ENCODE data around the gene AUTS2.

Gene AUTS2

GRCh38 chr7:70208236-70209063, 610.2 kb downstream of the AUTS2 start:
- no peak overlapping the region for H2AFZ ChIP-seq (ENCODE audit: low read length)
- no peaks in the 10 kb centered on the region for H3K36me3 ChIP-seq (ENCODE audit: insufficient read depth, low read length)
- H3K9me3 ChIP-seq (ENCODE audit: insufficient read depth, low read depth, low read length) = no peaks in the 10 kb centered on the region
- H3K4me2 ChIP-seq (ENCODE audit: low read depth, low read length, poor library complexity, severe bottlenecking) = peak overlapping the region; percentile 21
- H3K4me1 ChIP-seq (ENCODE audit: insufficient read depth, low read length, poor library complexity, severe bottlenecking) = peaks cover 33% of the 10 kb centered on the region
- no peak overlapping the region for H3K9ac ChIP-seq (ENCODE audit: low read depth, low read length, poor library complexity, severe bottlenecking)
- H3K9me2 ChIP-seq (replicated peaks; ENCODE audit: low read depth, low read length) = no peaks in the 10 kb centered on the region
- no peak for TF ChIP-seq EZH2phosphoT487 (IDR thresholded peaks at IDR 0.05; ENCODE audit: borderline replicate concordance)
- TF ChIP-seq, protein P1, sequence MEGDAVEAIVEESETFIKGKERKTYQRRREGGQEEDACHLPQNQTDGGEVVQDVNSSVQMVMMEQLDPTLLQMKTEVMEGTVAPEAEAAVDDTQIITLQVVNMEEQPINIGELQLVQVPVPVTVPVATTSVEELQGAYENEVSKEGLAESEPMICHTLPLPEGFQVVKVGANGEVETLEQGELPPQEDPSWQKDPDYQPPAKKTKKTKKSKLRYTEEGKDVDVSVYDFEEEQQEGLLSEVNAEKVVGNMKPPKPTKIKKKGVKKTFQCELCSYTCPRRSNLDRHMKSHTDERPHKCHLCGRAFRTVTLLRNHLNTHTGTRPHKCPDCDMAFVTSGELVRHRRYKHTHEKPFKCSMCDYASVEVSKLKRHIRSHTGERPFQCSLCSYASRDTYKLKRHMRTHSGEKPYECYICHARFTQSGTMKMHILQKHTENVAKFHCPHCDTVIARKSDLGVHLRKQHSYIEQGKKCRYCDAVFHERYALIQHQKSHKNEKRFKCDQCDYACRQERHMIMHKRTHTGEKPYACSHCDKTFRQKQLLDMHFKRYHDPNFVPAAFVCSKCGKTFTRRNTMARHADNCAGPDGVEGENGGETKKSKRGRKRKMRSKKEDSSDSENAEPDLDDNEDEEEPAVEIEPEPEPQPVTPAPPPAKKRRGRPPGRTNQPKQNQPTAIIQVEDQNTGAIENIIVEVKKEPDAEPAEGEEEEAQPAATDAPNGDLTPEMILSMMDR (conservative IDR thresholded peaks at IDR 0.05; ENCODE audit: low read length) = no peak
- no peaks in the 10 kb centered on the region for H4K20me1 ChIP-seq (ENCODE audit: insufficient read depth, low read length, poor library complexity, severe bottlenecking)
- H3F3A ChIP-seq (ENCODE audit: low read depth) = peaks cover 7% of the 10 kb centered on the region; the same call in 1 of the 2 replicates
- no peaks in the 10 kb centered on the region for H3K27me3 ChIP-seq (ENCODE audit: insufficient read depth, low read length, poor library complexity, severe bottlenecking)
- no peaks in the 10 kb centered on the region for H3K79me2 ChIP-seq (ENCODE audit: insufficient read depth, low read length)
- no peak overlapping the region for H3K4me3 ChIP-seq (ENCODE audit: low read length, poor library complexity, severe bottlenecking)

DNA sequence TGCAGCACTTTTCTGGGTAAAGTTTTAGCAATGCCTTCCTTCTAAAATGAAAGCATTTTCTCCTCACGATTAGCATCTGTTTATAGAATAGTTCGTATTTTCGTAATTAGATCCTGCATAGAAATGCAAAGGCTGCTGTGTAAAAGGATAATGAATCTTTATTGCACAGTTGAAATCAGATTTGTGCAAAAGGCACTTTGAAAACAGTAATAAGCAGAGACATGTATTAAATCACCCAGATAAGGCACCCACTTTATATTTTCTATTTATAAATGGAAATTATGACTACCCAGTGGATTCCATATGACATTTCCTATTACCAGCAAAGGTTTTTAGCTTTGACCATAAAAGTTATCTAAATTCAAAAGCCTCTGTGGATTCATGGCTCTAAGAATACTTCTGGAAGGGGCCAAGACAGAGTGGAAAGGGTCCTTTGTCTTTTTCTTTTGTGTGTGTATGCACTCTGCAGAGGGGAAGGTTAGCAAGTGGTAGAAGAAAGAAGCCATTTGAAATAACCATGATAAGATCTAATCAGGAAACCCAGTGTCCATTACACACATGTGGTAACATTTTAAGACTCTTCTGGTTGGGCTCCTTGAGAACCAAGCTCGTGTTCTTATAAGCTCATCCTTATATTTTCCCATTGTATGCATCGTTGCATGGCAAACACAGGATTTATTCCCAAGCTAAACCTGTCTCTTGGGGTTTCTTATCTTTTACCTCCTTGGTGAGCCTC, 612.1 kb downstream of the AUTS2 start:
- H2AFZ ChIP-seq (ENCODE audit: low read length) = peak overlapping the region; percentile 37; the same call in 1 of the 2 replicates
- H3K36me3 ChIP-seq (ENCODE audit: insufficient read depth, low read length) = no peaks in the 10 kb centered on the region
- H3K9me3 ChIP-seq (ENCODE audit: insufficient read depth, low read depth, low read length) = no peaks in the 10 kb centered on the region
- peaks cover 7% of the 10 kb centered on the region; the same call in 1 of the 2 replicates for H3F3A ChIP-seq (ENCODE audit: low read depth)
- no peaks in the 10 kb centered on the region for H4K20me1 ChIP-seq (ENCODE audit: insufficient read depth, low read length, poor library complexity, severe bottlenecking)
- no peaks in the 10 kb centered on the region for H3K27me3 ChIP-seq (ENCODE audit: insufficient read depth, low read length, poor library complexity, severe bottlenecking)
- no peaks in the 10 kb centered on the region for H3K9me2 ChIP-seq (replicated peaks; ENCODE audit: low read depth, low read length)
- peak overlapping the region; percentile 49 for H3K9ac ChIP-seq (ENCODE audit: low read depth, low read length, poor library complexity, severe bottlenecking)
- H3K4me3 ChIP-seq (ENCODE audit: low read length, poor library complexity, severe bottlenecking) = peak overlapping the region; percentile 57
- H3K4me2 ChIP-seq (ENCODE audit: low read depth, low read length, poor library complexity, severe bottlenecking) = peak overlapping the region; percentile 82
- H3K79me2 ChIP-seq (ENCODE audit: insufficient read depth, low read length) = no peaks in the 10 kb centered on the region
- TF ChIP-seq, protein P1 (conservative IDR thresholded peaks at IDR 0.05; ENCODE audit: low read length) = no peak
- TF ChIP-seq EZH2phosphoT487 (IDR thresholded peaks at IDR 0.05; ENCODE audit: borderline replicate concordance) = no peak
- peaks cover 46% of the 10 kb centered on the region for H3K4me1 ChIP-seq (ENCODE audit: insufficient read depth, low read length, poor library complexity, severe bottlenecking)

DNA sequence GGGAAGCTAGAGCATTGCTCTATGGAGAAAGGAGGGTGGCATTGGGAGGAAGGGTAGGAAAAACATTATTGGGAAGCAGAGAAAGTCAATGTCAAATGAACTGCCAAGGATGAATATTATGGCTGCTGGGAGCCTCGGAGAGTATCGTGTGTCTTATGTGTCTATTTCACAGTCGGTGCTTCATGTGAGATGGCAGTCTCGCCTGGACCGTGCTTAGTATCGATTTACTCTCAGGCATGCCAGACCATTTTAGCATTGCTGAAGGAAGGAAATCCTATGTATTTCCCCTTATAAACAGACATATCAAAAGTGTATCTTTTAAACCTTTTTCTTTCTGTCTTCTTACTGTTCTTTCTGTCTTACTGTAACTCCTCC, 612.6 kb downstream of the AUTS2 start:
- peaks cover 47% of the 10 kb centered on the region for H3K4me1 ChIP-seq (ENCODE audit: insufficient read depth, low read length, poor library complexity, severe bottlenecking)
- no peak overlapping the region for H3K9ac ChIP-seq (ENCODE audit: low read depth, low read length, poor library complexity, severe bottlenecking)
- H3K36me3 ChIP-seq (ENCODE audit: insufficient read depth, low read length) = no peaks in the 10 kb centered on the region
- no peaks in the 10 kb centered on the region for H3K9me3 ChIP-seq (ENCODE audit: insufficient read depth, low read depth, low read length)
- no peak for TF ChIP-seq EZH2phosphoT487 (IDR thresholded peaks at IDR 0.05; ENCODE audit: borderline replicate concordance)
- TF ChIP-seq, protein P1 (conservative IDR thresholded peaks at IDR 0.05; ENCODE audit: low read length) = no peak
- peaks cover 7% of the 10 kb centered on the region; the same call in 1 of the 2 replicates for H3F3A ChIP-seq (ENCODE audit: low read depth)
- no peaks in the 10 kb centered on the region for H4K20me1 ChIP-seq (ENCODE audit: insufficient read depth, low read length, poor library complexity, severe bottlenecking)
- H3K79me2 ChIP-seq (ENCODE audit: insufficient read depth, low read length) = no peaks in the 10 kb centered on the region
- H3K4me3 ChIP-seq (ENCODE audit: low read length, poor library complexity, severe bottlenecking) = peak overlapping the region; percentile 57
- H3K27me3 ChIP-seq (ENCODE audit: insufficient read depth, low read length, poor library complexity, severe bottlenecking) = no peaks in the 10 kb centered on the region
- no peaks in the 10 kb centered on the region for H3K9me2 ChIP-seq (replicated peaks; ENCODE audit: low read depth, low read length)
- no peak overlapping the region for H2AFZ ChIP-seq (ENCODE audit: low read length)
- H3K4me2 ChIP-seq (ENCODE audit: low read depth, low read length, poor library complexity, severe bottlenecking) = peak overlapping the region; percentile 82
